AG20443 (cell line): ENCODE measurements around the gene TM9SF4.

Experiments
- DNase-seq: peaks from one replicate; pipeline ENCODE4 v3.0.0; 2012; ENCODE audit warnings: low spot score, mixed read lengths

TM9SF4 gene

DNA sequence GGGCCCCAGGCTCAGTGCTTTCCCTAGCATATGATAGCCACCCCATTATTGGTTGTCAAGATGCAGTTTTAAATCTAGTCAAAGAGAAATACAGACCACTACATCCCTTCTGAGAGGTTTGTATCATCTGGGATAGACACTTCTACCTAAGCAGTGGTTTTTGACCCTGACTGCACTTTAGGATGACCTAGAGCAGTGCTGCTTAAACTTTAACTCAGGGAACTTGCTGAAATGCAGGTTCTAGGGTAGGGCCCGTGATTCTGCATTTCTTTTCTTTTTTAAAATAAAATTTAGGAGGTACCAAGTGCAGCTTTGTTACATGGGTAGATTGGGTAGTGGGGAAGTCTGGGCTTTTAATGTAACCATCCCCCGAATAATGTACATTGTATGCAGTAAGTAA is 18.7 kb downstream of the TM9SF4 start:
- DNase-seq: no peak

DNA sequence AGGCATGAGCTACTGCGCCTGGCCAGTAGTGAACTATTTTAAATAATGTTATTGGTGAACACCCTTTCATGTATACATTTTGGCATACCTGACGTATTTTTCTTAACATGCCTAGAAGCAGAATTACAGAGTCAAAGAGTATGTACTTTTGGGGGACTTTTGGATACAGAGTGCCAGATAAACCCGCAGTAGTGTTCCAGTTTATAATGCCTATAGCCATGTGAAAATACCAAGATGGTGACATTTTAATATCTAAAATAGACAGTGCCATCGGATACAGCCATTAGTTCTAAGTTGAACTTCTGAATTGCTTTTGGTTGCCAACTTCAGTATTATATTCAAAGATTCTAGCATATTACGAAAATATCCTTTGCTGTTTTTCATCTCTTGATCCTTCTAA is 20.3 kb downstream of the TM9SF4 start:
- no peak for DNase-seq

DNA sequence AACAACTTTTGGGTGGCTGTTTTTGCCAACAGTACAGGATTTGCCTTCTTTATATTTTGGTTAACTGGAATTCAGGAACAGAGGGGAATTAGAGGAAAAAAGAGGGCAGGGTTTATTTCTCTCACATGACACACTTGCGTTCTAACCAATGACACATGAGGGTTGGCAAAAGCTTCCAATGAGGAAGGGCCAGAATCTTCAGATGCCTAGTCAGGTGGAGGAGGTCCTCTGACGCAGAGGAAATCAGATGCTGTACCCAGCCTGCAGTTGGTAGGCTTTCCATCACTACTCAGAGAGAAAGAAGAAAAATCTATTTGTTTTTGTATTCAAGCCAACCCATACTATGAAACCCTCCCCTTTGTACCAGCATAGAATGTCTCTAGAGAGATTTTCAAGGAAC is 20.8 kb downstream of the TM9SF4 start:
- no peak for DNase-seq

DNA sequence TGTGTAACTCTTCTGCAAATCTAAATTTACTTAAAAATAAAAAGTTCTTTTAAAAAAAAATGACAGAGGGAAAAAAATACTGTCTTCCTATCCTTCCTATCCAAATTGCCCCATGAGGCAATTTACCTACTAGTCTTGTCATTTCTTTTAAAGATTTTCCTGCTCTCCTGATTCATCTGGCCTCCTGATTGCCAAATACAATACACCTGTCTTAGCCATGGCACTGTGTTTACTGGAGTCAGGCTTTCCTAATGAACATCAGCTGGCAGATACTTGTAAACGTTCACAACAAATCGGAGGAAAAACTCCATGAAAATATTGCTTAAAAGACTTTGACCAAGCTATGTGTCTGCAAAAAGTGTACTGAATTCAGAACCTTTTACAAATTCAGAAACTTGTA is 21.5 kb downstream of the TM9SF4 start:
- DNase-seq: no peak

DNA sequence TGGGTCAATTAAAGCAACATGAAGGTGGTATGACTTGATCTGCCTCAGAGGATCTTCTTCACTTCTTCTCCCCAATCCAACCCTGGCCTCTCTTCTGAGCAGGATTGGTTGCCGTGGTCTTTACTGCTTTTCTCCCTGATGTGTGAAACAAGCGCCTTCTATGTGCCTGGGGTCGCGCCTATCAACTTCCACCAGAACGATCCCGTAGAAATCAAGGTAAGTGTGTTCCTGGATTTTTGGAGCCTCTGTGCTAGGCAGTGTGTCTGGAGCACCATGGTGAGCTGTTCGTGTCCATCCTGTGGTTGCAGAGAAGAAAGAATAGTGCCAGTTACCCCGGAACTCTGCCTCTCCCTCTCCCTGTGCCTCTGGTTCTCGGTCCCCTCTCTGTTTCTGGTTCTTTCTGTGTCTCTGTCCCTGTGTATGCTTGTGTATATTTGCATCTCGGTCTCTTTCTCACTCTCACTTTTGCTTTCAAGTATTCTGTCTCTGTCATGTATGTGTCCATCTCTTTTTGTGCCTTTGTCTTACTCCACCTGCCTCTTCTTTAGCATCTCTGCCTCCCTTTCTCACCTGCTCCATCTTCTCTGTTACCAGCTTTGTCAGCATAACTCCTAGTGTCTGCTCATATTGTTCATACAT is 23.5 kb downstream of the TM9SF4 start:
- DNase-seq: no peak

DNA sequence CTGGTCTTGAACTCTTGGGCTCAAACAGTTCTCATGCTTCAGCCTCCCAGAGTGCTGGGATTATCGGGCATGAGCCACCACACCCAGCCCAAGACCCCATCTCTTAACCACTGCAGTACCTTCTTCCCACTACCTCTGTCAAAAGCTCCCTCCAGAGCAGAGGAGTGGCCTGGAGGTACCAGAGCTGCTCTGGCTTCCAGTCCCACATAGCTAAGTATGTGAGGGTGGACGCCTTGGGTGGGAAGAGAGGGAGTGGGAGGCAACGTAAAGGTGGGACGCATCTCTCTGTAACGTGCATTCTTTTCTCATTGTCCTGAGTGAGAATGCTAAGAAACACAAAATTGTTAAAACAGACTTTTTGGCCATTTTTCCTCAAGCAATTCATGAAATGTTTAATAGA is 24.5 kb downstream of the TM9SF4 start:
- no peak for DNase-seq

DNA sequence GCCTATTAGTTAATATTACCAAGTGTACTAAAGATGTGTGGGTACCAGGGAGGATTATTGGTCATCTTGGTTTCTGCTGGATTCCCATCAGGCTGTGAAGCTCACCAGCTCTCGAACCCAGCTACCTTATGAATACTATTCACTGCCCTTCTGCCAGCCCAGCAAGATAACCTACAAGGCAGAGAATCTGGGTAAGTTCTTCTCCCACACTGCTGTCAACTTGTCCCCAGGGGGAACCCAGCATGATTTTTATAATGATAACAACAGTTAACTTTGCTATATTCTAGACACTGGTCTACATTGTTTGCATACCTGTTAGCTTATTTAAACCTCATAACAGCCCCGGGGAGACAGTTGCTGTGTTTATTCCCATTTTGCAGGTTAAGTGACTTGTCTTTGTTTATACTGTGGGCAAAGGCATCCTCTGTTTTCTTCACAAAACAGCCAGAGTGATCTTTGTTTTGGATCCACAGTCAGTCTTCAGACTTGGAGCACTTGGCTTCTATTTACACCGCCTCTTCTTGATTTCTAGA is 26.5 kb downstream of the TM9SF4 start:
- no peak for DNase-seq

DNA sequence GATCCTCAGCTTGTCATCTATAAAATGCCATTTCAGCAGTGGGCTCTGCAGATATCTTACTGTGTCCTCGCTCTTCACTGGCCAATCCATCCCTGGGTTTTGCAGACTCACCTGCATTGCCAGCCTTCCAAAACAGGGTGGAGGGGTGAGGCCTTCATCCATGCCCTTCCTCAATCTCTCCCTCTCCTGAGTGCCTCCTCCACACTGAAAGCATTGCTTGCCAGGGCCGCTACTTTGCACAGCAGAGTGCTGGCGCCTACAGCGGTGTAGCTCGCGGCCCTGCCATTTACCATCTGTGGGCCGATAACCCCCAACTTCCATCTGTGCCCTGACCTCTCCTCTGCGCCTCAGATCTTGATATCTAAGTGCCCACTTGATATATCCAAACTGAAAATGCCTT is 29.4 kb downstream of the TM9SF4 start:
- DNase-seq: peak; percentile 3

DNA sequence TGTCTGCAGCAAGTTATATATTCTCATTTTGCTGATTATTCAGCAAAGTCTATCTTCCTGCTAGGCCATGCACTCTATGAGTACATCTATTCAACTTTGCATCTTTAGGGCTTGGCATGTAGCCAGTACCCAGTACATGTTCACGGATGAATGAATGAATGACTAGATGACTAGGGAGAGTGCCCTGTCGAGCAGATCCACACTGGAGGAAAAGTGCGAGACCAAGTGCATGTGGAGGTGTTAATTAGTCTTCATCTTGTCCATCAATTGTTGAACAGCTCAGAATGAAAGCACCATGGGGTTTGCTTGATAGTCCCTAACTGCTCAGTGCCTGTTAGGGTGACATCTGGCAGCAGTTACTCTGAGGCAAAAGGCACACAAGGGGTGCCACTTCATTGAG is 30.4 kb downstream of the TM9SF4 start:
- DNase-seq: peak; percentile 3

DNA sequence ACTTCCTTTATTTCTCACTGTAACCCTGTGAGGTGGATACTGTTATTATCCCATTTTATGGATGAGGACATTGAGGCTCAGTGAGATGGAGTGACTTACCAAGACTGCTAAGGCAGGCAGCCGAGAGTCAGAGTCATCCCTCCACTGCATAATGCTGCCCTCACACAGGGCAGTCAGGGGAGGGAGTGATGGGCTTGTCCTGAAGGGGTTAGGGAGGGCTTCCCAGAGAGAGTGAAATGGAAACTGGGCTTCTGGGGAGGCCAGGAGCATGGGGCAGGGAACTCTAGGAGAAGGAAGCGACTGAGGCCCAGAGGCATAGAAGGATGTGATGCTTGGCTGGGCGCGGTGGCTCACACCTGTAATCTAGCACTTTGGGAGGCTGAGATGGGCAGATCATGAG is 31.1 kb downstream of the TM9SF4 start:
- peak; percentile 1 for DNase-seq

DNA sequence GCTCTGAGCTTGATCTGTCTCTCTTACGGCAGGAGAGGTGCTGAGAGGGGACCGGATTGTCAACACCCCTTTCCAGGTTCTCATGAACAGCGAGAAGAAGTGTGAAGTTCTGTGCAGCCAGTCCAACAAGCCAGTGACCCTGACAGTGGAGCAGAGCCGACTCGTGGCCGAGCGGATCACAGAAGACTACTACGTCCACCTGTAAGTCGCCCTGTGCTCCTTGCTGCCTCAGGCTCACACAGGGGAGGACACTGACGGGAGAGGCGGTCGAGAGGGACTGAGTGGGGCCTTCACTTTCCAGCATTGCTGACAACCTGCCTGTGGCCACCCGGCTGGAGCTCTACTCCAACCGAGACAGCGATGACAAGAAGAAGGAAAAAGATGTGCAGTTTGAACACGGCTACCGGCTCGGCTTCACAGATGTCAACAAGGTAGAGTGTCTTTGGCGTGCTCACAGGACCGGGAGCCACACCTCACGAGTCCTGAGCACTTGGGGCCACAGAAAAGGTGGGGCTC is 32.0 kb downstream of the TM9SF4 start:
- DNase-seq: peak; percentile 2

DNA sequence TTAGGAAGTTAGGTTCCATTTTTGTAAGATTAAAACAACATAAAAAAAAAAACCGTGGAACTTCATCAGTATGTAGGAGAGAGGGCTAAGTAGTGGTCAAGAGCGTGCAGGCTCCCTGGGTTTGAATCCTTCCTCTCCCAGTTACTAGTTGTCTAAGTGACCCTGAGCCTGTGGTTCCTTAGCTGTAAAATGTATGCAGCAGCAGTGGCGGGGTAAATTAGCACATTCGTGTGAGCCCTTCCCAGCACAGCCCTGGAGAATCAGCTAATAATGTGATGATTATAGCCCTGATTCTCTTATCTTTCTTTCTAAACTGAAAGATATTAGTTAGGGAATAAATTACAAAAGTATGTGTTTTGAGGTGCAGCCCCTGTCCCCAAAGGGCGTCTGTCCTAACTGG is 32.6 kb downstream of the TM9SF4 start:
- no peak for DNase-seq

DNA sequence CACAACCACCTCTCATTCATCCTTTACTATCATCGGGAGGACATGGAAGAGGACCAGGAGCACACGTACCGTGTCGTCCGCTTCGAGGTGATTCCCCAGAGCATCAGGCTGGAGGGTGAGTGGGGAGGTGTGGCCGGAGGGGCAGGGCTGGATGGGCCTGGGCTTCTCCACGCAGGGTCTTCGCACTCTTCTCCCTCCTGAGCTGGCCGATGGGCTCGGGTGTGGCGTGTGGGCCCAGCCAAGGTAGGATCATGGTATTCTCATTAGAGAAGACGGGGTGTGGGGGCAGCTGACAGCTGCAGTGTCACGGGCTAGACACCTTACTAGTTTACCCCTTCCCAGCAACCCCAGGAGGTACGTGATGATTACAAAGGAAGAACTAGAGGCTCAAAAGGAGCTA is 33.5 kb downstream of the TM9SF4 start:
- peak; percentile 2 for DNase-seq

DNA sequence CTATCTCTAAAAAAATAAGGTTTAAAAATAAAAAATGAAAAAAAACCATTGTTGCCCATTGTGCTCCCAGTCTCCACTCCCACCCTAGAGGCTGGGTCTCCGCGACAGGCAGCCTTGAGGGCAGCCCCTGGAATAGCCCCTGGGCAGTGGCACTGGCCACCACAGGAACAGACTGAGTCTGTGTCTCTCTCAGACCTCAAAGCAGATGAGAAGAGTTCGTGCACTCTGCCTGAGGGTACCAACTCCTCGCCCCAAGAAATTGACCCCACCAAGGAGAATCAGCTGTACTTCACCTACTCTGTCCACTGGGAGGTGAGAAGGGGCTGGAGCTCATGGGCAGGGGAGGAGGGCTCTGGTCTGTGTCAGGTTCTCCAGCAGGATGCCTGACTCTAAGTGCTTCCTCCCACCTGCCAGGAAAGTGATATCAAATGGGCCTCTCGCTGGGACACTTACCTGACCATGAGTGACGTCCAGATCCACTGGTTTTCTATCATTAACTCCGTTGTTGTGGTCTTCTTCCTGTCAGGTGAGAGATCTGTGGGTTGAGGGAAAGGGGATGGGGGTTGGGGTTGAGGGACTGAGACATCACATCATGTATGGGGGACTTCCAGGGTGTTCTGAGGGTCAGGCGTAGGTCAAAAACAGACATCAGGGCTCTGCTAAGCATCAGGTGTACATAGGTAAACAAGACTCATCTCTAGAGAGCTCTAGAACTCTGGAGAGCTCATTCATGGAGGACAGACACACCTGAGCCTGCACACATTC is 35.6 kb downstream of the TM9SF4 start:
- peak; percentile 2 for DNase-seq

DNA sequence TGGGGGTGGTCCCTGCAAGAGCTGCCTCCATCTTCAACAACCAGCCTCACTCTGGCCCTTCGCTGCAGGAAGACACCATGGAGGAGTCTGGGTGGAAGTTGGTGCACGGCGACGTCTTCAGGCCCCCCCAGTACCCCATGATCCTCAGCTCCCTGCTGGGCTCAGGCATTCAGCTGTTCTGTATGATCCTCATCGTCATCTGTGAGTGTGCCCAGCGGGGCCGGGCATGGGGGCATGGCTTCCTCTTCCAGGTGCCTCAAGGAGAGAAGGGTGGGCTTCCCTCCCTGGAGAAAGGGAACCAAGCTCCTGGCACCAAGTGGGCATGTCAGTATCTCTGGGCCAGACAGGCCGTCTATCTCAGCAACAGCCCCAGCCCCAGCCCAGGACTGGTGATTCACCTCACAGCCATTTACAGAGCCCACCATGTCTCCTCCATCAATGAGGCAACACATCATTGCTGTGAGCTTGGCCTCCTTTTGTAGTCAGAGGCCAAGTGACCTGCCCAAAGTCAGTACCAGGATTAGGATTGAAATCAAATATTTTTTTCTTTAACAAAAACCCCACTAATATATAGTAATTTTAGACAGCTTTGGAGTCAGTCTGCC is 40.2 kb downstream of the TM9SF4 start:
- no peak for DNase-seq

DNA sequence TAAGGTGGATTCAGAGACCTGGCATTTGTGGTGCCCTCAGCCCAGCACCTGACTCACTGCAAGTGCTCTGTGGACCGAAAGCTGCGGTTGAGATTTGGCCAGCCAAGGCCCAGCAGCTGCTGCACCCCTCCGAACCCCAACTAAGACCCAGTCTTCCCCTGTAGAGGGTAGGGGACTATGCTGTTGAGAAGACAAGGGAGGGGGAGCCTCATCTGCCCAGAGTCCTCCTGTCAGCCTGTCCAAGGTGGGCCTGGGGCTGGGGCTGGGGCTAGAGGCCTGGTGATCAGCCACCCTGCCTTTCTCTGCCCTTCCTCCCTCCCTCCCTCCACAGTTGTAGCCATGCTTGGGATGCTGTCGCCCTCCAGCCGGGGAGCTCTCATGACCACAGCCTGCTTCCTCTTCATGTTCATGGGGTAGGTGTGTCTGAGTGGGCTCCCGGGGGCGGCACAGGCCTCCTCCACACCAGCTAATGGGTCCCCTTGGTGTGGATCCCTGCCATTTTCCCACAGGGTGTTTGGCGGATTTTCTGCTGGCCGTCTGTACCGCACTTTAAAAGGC is 40.9 kb downstream of the TM9SF4 start:
- no peak for DNase-seq

DNA sequence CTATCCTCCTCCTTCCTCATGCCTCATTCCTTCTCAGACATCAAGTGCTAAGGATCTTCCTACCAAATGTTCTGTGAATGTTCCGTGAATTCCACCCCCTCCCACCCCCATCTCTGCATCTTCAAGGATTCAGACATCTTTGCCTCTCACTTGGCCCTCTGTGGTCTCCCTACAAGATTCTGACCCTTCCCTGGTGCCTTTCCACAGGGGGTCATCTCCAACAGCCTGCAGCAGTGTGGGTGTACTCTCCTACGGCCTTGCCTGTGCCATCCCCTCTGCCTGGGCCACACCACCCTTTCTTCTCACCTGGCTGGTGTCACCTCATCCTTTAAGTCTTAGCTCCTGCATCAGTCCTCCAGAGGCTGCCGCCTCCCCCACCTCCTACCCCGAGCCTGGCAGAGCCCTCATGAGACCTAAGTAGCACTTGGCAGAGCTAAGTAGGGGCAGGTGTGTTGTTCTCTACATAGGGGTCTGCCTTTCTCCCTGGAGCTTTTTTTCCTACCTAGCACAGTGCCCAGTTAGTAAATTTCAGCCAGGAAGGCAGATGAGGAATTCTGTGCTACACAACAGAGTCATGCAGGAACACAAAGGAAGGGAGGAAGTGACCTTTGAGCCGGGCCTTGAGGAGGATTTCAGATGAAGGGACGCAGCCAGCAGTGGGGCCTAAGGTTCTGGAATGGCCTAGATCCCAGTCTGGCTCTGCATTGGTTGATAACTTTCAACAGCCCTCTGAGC is 43.1 kb downstream of the TM9SF4 start:
- DNase-seq: no peak

DNA sequence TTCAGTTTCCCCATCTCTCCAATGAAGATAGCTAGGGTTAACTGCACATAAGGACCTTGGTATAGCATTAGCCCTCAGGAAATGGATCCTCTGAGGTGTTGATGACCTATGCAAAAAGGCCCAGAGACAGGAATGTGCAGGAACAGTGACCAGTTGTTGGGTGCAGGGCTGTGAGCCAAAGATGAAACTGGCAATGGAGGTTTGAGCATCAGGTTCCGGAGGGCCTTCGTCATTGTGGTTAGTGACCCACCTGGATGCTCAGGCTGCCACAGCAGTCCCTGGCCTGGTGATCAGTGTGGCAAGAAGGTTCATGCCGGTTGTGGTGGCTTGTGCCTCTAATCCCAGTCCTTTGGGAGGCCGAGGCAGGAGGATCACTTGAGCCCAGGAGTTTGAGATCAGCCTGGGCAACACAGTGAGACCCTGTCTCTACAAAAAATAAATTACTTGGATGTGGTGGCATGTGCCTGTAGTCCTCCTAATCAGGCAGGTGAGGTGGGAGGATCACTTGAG is 43.7 kb downstream of the TM9SF4 start:
- no peak for DNase-seq

DNA sequence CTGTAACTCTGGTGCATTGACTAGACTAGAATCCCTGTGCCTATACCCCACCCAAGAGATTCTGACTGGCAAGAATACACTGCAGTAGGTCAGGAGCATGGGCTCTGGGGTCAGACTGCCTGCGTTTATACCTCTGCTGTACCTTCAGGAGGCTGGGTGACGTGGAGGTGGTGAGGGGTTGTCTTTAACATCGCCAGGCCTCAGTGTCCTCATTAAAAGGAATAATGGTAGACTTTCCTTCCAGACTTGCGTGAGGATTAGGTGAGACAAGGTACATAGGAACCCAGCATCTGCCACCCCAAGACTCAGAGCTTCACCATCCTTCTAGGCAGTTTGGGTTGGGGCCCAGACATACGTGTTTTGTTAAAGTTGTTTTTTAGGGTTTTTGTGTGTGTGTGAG is 44.3 kb downstream of the TM9SF4 start:
- DNase-seq: no peak

DNA sequence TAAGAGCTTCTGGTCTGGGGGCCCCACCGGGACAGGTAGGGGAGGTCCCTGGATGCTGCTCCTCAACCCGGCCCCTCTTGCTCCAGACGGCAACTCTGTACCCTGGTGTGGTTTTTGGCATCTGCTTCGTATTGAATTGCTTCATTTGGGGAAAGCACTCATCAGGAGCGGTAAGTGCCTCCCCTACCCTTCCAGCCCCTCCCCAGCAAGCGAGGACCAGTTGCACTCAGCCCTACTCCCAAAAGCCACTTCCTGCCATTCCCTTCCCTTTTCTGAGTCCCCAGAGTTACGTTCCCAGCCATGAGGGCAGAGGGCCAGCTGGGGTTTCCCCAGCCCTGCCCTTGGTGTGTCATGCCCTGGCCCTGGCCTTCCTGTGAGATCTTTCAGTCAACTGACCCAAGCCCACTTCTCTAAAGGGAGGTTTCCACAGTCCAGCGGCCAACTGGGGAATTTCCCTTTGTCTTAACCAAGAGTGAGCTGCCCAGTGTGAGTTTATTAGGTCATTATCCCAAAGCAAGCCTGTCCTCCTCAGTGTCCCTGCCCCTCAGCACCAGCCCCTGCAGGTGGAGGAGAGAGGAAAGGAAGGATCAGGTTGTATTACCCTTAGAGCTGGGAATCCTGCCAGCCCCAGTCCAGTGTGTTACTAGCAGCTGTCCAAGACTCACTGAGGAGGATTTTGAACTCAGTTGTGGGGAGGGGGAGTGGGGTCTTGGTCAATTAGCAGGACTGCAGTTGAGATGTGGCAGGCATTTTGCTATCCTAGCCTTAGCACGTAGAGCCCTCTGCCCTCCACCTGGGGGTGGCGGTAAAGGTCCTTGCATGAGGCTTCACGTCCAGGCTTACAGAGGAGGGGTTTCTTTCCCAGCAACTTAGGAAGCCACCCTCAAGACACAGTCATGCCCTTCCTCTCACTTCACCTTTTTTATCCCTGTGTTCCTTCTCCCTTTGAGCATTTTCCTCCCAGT is 45.8 kb downstream of the TM9SF4 start:
- peak; percentile 87 for DNase-seq

DNA sequence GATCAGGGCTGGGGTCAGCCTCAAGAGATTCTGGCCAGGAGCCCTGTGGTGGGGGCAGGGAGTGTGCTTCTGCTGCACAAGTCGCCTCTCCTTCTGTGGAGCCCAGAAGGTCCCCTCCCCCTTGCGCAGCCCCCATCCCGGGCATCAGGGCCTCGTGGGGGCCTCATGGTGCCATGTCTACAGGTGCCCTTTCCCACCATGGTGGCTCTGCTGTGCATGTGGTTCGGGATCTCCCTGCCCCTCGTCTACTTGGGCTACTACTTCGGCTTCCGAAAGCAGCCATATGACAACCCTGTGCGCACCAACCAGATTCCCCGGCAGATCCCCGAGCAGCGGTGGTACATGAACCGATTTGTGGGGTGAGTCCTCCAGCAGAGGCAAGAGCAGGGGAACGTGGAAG is 48.1 kb downstream of the TM9SF4 start:
- DNase-seq: no peak
